ENCODE measurements around the gene FOSL2.

The FOSL2 gene

DNA sequence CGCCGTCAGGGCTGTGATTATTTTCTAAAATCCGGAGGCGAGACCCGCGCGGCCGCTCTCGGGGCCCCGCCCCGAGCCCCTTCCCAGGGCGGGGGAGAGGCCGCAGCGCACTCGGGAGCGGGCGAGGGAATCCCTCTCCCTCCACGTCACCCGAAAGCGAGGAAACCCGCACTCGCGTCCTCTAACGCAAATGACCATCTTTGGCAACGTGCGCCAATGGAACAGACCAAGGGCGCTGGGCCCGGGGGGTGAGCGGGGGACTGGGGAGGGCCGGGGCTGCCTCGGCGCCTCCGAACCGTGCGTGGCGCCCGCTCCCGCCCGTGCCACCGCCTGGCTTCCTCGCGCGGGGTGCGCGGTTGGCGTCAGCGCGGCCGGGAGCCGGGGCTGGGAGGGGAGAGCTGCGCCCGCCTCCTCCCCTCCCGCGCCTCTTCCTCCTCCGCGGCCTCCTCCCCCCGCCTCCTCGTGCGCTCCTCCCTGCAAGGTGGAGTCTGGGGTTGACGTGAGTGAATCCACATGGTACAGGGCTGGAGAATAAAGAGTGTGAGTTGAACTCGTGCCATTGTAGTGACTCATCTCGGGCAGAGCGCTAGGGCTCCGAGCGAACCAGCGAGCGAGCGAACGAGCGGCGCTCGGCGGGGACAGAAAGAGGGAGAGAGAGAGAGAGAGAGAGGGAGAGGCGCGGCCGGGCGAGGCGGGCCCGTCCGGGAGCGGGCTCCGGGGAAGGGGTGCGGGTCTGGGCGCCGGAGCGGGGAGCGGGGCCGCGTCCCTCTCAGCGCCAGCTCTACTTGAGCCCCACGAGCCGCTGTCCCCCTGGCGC, at the start of gene FOSL2:
Gene FOSL2 (plus strand): TSS at position 562 of the 817 bp plus-strand sequence. CDS start 863 bp downstream, outside the sequence.
- peak; percentile 98 for DNase-seq

GRCh38 chr2:28343184-28343942, 49.3 kb upstream of the FOSL2 start:
- no peak for DNase-seq

GRCh38 chr2:28343971-28344715, 48.5 kb upstream of the FOSL2 start:
- peak; percentile 24 for DNase-seq

DNA sequence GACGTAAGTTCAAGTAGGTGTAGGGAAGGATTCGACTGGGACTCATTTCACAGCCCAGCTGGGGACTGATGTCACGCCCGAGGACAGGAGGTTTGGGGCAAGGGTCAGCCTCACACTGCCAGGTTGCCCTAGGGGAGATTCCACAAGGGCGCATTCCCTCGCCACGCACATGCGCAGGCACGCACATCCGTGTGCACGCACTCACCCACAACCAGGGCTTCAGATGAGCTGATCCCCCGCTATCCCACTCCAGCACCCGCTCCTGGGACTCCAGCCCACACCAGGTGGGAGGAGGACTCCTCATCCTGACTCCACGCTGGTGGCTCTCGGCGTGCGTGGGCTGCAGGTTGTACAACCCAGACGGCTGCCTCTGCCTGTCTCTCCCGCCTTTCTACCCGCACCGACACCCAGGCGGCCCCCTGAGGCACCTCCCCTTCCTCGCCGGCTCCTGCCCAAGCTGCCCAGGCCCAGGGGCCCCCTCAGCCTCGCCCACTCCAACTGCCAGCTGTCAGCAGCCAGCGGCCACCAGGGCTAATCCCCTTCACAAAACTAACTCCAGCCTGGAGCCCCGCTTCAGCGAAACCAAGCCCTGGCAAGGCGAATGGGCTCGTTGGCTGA, 47.8 kb upstream of the FOSL2 start:
- DNase-seq, result no peak

- no peak for DNase-seq
Measured at GRCh38 chr2:28345619-28346018, 47.0 kb upstream of the FOSL2 start.

- DNase-seq, result peak; percentile 82
Measured at GRCh38 chr2:28346587-28346986, 46.1 kb upstream of the FOSL2 start.

DNA sequence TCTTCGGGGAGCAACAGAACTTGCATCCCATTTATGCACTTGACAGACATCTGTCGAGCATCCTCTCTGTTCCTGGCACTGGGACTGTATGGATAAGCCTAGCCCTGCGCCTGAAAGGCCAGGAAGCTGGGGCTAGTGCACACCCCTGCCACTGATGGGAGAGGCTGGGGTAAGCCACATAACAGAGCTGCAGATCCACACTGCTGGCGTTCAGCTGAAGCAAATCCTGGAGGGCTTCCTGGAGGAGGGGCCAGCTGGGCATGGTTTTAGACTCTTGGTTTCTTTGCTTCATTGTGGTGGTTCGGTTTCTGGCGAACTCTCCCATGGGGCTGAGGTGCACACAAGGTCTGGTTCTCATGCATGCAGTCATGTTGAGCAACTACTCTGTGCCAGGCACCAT, 45.5 kb upstream of the FOSL2 start:
- DNase-seq, result no peak

DNA sequence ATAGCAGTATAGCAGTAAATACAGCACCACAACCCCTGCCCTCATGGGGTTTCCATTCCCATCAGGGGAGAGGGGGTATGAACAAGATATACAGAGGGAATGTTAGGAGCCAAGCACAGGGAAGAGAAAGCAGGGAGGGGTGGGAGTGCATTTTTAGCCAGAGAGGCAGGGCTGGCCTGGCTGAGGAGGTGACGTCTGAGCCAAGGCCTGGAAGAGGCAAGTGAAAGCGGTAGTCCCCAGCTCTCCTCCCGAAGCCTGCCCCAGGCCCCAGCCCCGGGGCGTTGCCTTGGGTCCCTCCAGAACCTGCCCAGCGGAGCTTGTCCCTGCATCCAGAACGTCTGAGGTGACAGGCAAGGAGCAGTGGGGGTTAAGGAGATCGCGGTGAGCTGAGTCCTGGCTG, 45.1 kb upstream of the FOSL2 start:
- DNase-seq, result no peak

GRCh38 chr2:28348149-28348567, 44.5 kb upstream of the FOSL2 start:
- no peak for DNase-seq

DNA sequence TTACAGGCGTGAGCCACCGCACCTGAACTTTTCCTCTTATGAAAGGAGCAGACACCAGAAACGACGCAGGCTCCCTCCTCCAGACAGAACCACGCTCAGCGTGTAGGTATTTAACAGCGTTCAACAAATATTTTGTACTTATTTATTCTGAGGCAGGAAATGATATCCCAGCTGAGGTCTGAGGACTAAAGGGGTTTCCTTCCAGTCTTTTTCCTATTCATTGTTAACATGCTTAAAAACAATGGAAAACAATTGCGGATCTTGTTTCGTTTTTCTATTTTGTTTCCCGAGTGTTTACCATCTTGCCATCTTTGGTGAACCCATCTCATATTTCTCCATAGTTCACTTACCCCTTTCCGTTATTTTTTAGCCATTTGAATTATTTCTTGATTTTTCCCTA, 43.7 kb upstream of the FOSL2 start:
- no peak for DNase-seq

GRCh38 chr2:28349546-28350165, 43.0 kb upstream of the FOSL2 start:
- DNase-seq, result no peak

- DNase-seq, result no peak
Measured at GRCh38 chr2:28350196-28350595, 42.5 kb upstream of the FOSL2 start.

GRCh38 chr2:28350791-28351285, 41.8 kb upstream of the FOSL2 start:
- DNase-seq, result no peak

DNA sequence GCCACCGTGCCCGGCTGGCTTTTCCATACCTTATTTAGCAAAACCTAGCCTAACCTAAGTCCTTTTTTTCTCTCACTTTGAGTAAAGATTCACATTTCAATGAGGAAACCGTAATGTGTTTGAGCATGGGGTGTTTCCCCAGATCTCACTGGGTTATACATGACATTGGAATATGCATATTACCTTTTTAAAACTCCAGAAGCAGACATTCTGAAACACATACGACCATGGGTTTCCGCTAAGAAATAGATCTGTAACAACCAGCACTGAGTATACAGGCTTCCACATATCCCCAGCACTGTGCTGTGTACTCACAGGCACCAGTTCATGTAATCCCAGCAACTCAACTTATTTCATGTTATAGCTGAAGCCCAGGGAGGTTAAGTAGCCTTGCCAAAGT, 41.0 kb upstream of the FOSL2 start:
- DNase-seq, result no peak

DNA sequence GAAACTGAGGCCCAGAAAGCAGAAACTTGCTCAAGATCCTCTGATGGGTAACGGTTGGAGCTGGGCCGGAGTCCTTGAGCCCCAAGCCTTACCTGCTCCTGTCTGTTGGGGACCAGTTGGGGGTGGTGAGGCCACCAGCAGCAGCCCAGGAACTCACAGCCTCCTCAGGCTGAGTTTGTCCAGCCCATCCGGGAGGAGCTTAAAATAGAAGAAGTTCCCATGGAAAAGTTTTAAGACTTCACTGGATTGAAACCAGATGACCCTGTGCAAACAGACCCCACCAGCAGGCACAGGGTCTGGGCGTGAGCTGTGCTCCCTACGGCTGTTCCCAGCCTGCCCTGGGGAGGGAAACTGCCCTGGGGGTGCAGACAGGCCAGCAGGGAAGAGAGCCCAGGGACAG, 40.6 kb upstream of the FOSL2 start:
- no peak for DNase-seq

DNA sequence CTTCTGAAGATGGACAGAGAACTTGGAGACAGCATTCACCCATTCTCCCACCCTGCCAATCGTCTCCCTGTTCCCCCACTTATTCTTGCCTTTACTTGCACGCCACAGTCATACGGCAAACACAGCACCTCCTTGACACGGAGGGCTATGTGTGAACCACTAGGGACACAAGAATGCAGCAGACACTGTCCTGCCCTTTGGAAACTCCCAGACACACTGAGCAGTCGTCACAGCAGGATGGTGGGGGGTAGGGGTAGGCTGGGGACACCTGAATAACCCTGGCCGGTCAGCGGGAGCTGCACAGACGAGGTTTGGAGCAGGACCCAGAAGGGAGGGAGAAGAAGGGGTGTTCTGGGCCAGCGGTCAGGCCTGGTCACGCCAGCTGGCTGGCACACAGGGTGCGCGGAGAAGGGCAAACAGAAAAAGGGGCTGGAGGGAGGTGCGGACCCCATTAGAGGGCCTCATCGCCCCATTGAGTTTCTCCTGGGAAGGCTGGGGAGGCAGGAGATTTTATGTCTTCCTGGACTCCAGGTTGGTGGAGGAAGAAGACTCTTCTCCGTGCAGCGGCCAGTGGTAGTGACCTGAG, 40.0 kb upstream of the FOSL2 start:
- no peak for DNase-seq

DNA sequence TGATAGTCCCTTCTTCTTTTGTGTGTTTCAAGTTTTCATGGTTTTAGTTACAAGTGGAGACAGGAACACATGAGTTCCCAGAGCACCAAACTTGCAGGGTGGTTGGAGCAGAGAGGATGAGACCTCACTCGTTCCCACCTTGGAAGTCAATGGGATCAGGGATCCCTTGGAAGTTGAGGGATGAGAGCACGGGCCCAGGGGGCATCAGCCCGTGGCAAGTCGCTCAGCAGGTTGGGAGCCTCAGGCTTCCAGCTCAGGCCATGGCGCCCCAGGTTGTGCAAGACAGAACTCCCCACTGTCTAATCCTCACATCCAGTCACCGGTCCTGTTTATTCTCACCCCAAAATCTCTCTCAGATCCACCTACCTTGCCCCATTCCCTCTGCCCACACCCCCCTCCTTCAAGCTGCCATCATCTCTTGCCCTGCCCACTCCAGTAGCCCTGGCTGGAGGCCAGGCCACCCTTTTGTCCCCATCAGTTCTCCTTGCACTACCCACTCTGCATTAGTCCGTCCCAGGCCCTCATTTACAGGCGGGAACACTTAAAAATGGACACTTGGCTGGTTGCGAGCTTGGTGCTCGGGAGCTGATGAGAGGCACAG, 37.6 kb upstream of the FOSL2 start:
- no peak for DNase-seq

GRCh38 chr2:28355521-28356094, 37.0 kb upstream of the FOSL2 start:
- DNase-seq, result peak; percentile 48

DNA sequence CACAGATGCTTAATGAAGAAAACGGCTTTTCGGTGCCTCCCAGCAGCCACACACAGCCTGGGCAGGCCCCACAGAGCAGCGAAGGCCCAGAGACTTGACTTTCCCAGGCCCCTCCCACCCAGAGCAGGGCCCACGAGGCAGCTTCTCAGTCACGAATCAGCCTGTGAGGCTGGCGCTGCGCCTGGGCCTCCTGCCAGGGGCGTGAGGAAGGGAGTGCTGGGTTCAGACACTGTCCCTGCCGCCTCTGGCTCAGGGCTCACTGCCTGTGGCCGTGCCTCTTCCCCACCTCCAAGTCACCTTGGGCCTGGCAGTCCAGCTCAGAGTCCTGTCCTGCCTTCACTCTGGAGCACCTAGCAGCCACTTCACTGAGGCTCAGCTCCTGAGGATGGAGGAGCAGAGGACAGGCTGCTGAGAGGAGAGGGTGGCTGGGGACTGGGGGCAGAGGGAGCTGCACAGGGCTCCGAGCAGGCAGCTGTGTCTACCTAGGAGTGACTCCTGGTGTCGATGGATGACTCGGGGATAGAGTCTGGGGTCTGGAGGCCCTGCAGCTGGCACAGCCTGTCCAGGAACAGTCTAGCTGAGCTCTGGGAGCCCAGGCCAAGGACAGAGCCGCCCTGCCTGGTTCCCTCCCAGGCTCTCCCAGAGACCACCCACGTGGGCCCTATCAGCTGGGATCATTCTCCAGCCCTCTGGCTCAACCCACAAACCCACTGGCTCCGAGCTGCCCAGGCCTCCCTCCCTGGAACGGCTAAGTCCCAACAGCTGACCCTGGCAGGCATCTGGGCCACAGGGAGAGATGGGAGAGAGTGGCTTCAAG, 36.4 kb upstream of the FOSL2 start:
- DNase-seq, result peak; percentile 91

DNA sequence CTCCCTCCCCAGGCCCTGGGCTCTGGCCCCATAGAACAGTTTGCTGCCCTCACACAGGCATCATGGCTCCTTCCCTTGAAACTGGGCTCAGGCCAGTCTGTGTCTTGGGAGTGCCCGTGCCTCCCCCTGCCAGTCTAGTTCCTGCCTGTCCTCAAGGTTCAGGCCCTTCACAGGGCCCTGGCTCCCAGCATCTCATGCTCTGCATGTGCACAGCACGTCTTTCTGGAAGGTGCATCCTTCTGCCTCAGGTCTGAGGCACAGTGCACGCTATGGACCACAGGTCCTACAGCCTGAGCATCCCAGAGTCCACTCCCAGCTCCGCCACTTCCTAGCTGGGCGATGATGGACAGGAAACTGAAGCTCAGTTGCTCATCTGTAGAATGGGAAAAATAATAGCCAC, 35.6 kb upstream of the FOSL2 start:
- DNase-seq, result no peak
